DOHH2 (cell line): ENCODE data around the gene OTP.

Experiments used
- CTCF ChIP-seq: fragments of 200-600 bp; sonication (generic); IDR thresholded peaks from one replicate; pipeline ENCODE4 v1.5.1; 2014; ENCODE audit warnings: antibody characterized with exemption, mild to moderate bottlenecking, low read depth, low read length; ENCODE audit not compliant: poor library complexity, severe bottlenecking
- EZH2phosphoT487 ChIP-seq: fragments of 200-600 bp; sonication (generic); IDR thresholded peaks from 2 replicates; pipeline ENCODE4 v1.6.1; 2017; ENCODE audit warnings: borderline replicate concordance, mild to moderate bottlenecking, antibody characterized with exemption, low read length, moderate library complexity, mixed read lengths

- TF ChIP-seq CTCF (no peak), EZH2phosphoT487 (no peak)
Measured at GRCh38 chr5:77641963-77642737, 3.6 kb upstream of the OTP start.
